ENCODE results near the gene RBBP6.

The RBBP6 gene

GRCh38 chr16:24508614-24509013 is 30.8 kb upstream of the RBBP6 start:
- Histone ChIP-seq H3K4me3 (replicated peaks; ENCODE audit: low read depth, low read length) (no peak overlapping the region), H3K36me3 (ENCODE audit: control insufficient read depth, insufficient read depth, low read length) (no peaks in the 10 kb centered on the region), H3K27me3 (replicated peaks; ENCODE audit: control insufficient read depth, insufficient read depth, low read length) (no peaks in the 10 kb centered on the region)
- no peak for TF ChIP-seq CTCF (IDR thresholded peaks at IDR 0.05; ENCODE audit: insufficient read depth, low read length, poor library complexity, severe bottlenecking)
- no peak for DNase-seq (ENCODE audit: extremely low read depth, insufficient read length)

GRCh38 chr16:24509536-24509935 is 29.8 kb upstream of the RBBP6 start:
- TF ChIP-seq CTCF (IDR thresholded peaks at IDR 0.05; ENCODE audit: insufficient read depth, low read length, poor library complexity, severe bottlenecking), result no peak
- no peaks in the 10 kb centered on the region for H3K27me3 ChIP-seq (replicated peaks; ENCODE audit: control insufficient read depth, insufficient read depth, low read length)
- H3K4me3 ChIP-seq (replicated peaks; ENCODE audit: low read depth, low read length), result no peak overlapping the region
- DNase-seq (ENCODE audit: extremely low read depth, insufficient read length), result no peak
- no peaks in the 10 kb centered on the region for H3K36me3 ChIP-seq (ENCODE audit: control insufficient read depth, insufficient read depth, low read length)

- no peak for TF ChIP-seq CTCF (IDR thresholded peaks at IDR 0.05; ENCODE audit: insufficient read depth, low read length, poor library complexity, severe bottlenecking)
- Histone ChIP-seq H3K4me3 (replicated peaks; ENCODE audit: low read depth, low read length) (no peak overlapping the region), H3K36me3 (ENCODE audit: control insufficient read depth, insufficient read depth, low read length) (no peaks in the 10 kb centered on the region), H3K27me3 (replicated peaks; ENCODE audit: control insufficient read depth, insufficient read depth, low read length) (no peaks in the 10 kb centered on the region)
- no peak for DNase-seq (ENCODE audit: extremely low read depth, insufficient read length)
These were observed 28.2 kb upstream of the RBBP6 start for GRCh38 chr16:24511174-24511573.

GRCh38 chr16:24511792-24512191 is 27.6 kb upstream of the RBBP6 start:
- Histone ChIP-seq H3K36me3 (ENCODE audit: control insufficient read depth, insufficient read depth, low read length) (no peaks in the 10 kb centered on the region), H3K4me3 (replicated peaks; ENCODE audit: low read depth, low read length) (no peak overlapping the region), H3K27me3 (replicated peaks; ENCODE audit: control insufficient read depth, insufficient read depth, low read length) (no peaks in the 10 kb centered on the region)
- TF ChIP-seq CTCF (IDR thresholded peaks at IDR 0.05; ENCODE audit: insufficient read depth, low read length, poor library complexity, severe bottlenecking), result no peak
- no peak for DNase-seq (ENCODE audit: extremely low read depth, insufficient read length)

GRCh38 chr16:24514096-24514495 is 25.3 kb upstream of the RBBP6 start:
- TF ChIP-seq CTCF (IDR thresholded peaks at IDR 0.05; ENCODE audit: insufficient read depth, low read length, poor library complexity, severe bottlenecking), result no peak
- Histone ChIP-seq H3K27me3 (replicated peaks; ENCODE audit: control insufficient read depth, insufficient read depth, low read length) (no peaks in the 10 kb centered on the region), H3K36me3 (ENCODE audit: control insufficient read depth, insufficient read depth, low read length) (no peaks in the 10 kb centered on the region), H3K4me3 (replicated peaks; ENCODE audit: low read depth, low read length) (no peak overlapping the region)
- no peak for DNase-seq (ENCODE audit: extremely low read depth, insufficient read length)

GRCh38 chr16:24515186-24515585 is 24.2 kb upstream of the RBBP6 start:
- H3K27me3 ChIP-seq (replicated peaks; ENCODE audit: control insufficient read depth, insufficient read depth, low read length), result no peaks in the 10 kb centered on the region
- no peak for TF ChIP-seq CTCF (IDR thresholded peaks at IDR 0.05; ENCODE audit: insufficient read depth, low read length, poor library complexity, severe bottlenecking)
- DNase-seq (ENCODE audit: extremely low read depth, insufficient read length), result no peak
- no peak overlapping the region for H3K4me3 ChIP-seq (replicated peaks; ENCODE audit: low read depth, low read length)
- no peaks in the 10 kb centered on the region for H3K36me3 ChIP-seq (ENCODE audit: control insufficient read depth, insufficient read depth, low read length)

Measured in GM06990 (cell line).